Measurements from ENCODE around the gene C8A. TPM values are rescaled to one million over a fixed set of nuclear protein-coding genes. Genes with fewer than 3 reads are reported as not detected.

C8A gene
- total RNA-seq, 1 experiment from 2014 or later, result not detected

GRCh38 chr1:56915960-56916359 lies 61.4 kb downstream of the C8A start:
- no peak overlapping the region for H4K8ac ChIP-seq (replicated peaks; ENCODE audit: insufficient read length, low read depth, low read length)
- no CpG with 5 or more reads among the region's 4 CpGs for WGBS (ENCODE audit: extremely low coverage, insufficient read length, low lambda C conversion rate)
- H3T11ph ChIP-seq (ENCODE audit: low read length), result no peak overlapping the region
- H3K9me3 ChIP-seq (ENCODE audit: control insufficient read depth, low read depth, low read length), result no peaks in the 10 kb centered on the region
- H3K14ac ChIP-seq (ENCODE audit: insufficient read depth, low read length), result no peak overlapping the region
- no peaks in the 10 kb centered on the region for H3K4me1 ChIP-seq (ENCODE audit: insufficient read depth, low read length)
- no peak overlapping the region for H4K91ac ChIP-seq (ENCODE audit: insufficient read length, low read depth, low read length)
- no peak overlapping the region for H2BK20ac ChIP-seq (ENCODE audit: low read depth, low read length, poor library complexity, severe bottlenecking)
- H3K4me1 Mint-ChIP-seq, result peaks cover 10 to 13% of the 10 kb centered on the region in 2 experiments
- H2AFZ ChIP-seq (ENCODE audit: low read length), result no peak overlapping the region
- H2AK5ac ChIP-seq (ENCODE audit: insufficient read length, low read length), result no peak overlapping the region
- no peaks in the 10 kb centered on the region for H3K27me3 ChIP-seq (ENCODE audit: insufficient read depth, low read length)
- no peak overlapping the region for H3K4me3 Mint-ChIP-seq
- H3K4ac ChIP-seq (ENCODE audit: low read depth, low read length), result no peak overlapping the region
- no peak overlapping the region for H3K27ac ChIP-seq (ENCODE audit: insufficient read length, low read depth, low read length)
- no peak overlapping the region for H3K23ac ChIP-seq (ENCODE audit: insufficient read length, low read depth, low read length)
- no peak overlapping the region for H2BK120ac ChIP-seq (ENCODE audit: low read depth, low read length, poor library complexity, severe bottlenecking)
- TF ChIP-seq CTCF (conservative IDR thresholded peaks at IDR 0.05), result no peak
- peaks cover 7% of the 10 kb centered on the region for H3K27me3 Mint-ChIP-seq (ENCODE audit: low read depth)
- DNase-seq, result no peak
- no peak overlapping the region for H4K5ac ChIP-seq (ENCODE audit: insufficient read length, low read depth, low read length)
- no peak overlapping the region for H3K56ac ChIP-seq (ENCODE audit: insufficient read length, low read depth, low read length)
- H3K9me3 Mint-ChIP-seq, result no peaks in the 10 kb centered on the region; a peak in 1 of 5 replicates
- no peak overlapping the region for H3K9ac ChIP-seq (ENCODE audit: extremely low read depth, insufficient read length, low read length)
- H3K18ac ChIP-seq (ENCODE audit: insufficient read length, low read depth, low read length), result no peak overlapping the region
- H3K4me2 ChIP-seq (ENCODE audit: insufficient read depth, insufficient read length, low read length), result no peak overlapping the region
- no peaks in the 10 kb centered on the region for H4K20me1 ChIP-seq (ENCODE audit: control insufficient read depth, insufficient read depth, insufficient read length)
- H3K27ac Mint-ChIP-seq, result no peak overlapping the region
- no peak overlapping the region for H2BK5ac ChIP-seq (ENCODE audit: insufficient read length, low read length)
- no peaks in the 10 kb centered on the region for H3K36me3 Mint-ChIP-seq (ENCODE audit: insufficient read depth in 1 of 3, low read depth in 3 of 3)
- no peak overlapping the region for H2BK12ac ChIP-seq (ENCODE audit: insufficient read length, low read depth, low read length)
- H3K79me1 ChIP-seq (ENCODE audit: insufficient read depth, low read depth, low read length, poor library complexity, severe bottlenecking), result no peaks in the 10 kb centered on the region
- H3K23me2 ChIP-seq (ENCODE audit: insufficient read length, low read depth, low read length, poor library complexity, severe bottlenecking), result no peaks in the 10 kb centered on the region
- H3K79me2 ChIP-seq (ENCODE audit: insufficient read depth, low read length), result no peaks in the 10 kb centered on the region
- no peak overlapping the region for H2BK15ac ChIP-seq (ENCODE audit: low read depth, low read length)

Measured in H9 (cell line).